Head of caudate nucleus (tissue), 42 donors: ENCODE results near the gene AGAP2.

Experiments
- DNase-seq, 42 donors: peaks; one replicate each; pipeline versions ENCODE4 v3.0.0 to v3.0.0-alpha.2; 2020 to 2021; ENCODE audit warnings: mixed read lengths in 7 of 42
- intact Hi-C: fragments of 100-400 bp; cut with DNase I; formaldehyde crosslinking; loops from one replicate; pipeline ENCODE4 v1.15.0; 2022

AGAP2 gene

GRCh38 chr12:57756406-57757341, 18.1 kb upstream of the AGAP2 start:
- intact Hi-C loops = no loop called here
- DNase-seq = peak in 5 of 42 donors; percentile 28 to 60 (median 50)

DNA sequence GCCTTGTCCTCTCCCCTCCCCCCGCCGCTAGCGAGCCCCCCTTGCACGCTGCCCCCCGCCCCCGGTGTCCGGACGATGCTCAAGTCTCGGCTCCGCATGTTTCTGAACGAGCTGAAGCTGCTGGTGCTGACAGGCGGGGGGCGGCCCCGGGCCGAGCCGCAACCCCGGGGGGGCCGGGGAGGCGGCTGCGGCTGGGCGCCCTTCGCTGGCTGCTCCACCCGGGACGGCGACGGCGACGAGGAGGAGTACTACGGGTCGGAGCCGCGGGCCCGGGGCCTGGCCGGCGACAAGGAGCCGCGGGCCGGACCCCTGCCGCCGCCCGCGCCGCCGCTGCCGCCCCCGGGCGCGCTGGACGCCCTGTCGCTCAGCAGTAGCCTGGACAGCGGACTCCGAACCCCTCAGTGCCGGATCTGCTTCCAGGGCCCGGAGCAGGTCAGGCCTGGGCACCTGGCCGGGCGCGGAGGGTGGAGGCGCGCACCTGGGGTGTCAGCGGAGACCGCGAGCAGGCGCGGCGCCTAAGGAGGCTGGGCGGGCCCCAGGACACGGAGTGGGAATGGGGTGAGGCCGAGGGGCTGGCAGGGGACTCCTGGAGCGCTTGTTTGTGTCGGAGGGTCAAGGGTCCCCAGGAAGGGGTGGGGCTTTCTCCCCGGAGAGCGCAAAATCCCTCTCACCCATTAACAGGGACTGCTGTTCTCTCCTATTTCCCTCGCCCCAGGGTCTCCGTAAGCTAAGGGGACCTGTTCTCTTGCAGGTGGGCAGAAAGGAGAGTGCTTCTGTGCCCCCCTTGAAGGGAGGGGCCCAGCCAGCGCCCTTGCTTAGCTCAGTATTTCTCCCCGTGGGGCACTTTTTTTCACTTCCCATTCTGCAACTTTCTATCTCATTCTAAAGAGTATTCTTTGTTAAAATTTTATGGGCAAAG, 17.2 kb upstream of the AGAP2 start:
- DNase-seq = peak in 15 of 42 donors; percentile 11 to 58 (median 38)
- intact Hi-C loops = no loop called here

DNA sequence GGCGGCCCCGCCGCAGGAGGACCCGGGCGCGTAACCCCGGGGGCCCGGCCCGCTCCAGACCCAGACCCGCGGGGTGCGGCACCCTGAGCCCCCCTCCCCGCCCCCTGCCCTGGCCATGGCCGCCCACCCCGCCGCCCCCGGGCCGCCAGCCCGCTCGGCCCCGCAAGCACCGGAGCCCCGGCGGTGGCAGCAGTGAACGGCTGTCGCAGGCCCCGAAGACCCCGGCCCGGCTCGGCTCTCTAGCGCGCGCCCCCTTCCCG, 16.6 kb upstream of the AGAP2 start:
- DNase-seq = no peak
- intact Hi-C loops = no loop called here

GRCh38 chr12:57754411-57755193, 16.1 kb upstream of the AGAP2 start, which contains the start of gene MARCHF9:
MARCHF9 (plus strand) TSS chr12:57755103; CDS start chr12:57755529, 426 bp downstream.
- intact Hi-C loops = no loop called here
- peak; percentile 39 to 91 (median 75) for DNase-seq

DNA sequence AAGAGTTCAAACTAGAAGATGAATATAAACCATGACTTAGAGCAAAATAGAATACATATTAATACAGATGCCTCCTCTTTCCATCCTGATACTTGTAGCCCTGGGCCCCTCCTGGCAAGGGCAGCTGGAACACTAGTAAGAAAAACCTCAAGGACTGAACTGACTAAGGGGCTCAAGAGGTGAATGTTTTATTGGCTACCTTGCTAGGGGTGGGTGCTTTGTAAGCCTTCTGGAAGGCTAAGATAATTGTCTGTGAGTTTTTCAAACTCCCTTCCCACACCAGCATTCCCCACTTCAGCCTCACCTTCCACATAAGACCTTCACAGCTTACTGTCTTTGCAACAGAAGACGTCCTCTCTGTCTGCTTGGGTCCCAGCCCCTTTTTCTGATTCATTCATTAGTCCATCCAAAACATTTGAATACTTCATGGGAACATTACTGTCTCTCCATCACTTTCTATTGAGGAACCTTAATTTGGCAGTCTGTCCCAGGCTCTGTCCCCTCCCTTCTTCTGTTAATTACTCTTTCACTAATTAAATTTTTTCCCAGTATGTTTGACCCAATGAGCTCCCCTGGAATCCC, 15.3 kb upstream of the AGAP2 start:
- intact Hi-C loops = no loop called here
- no peak for DNase-seq

DNA sequence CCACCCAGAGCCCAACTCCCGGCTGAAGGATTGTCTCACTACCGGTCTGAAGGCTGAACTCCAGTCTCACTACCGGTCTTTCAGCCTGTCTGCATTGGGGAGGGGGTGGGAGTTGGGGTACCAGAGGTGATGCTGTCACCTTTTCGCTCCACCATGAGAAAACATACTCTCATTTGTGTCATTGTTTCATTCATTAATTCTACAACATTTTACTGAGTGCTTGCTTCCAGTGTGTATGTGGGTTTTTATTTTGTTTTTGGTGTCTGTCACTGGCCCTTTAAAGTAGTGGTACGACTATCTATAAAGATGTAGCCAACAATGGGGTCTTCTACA, 14.1 kb upstream of the AGAP2 start:
- intact Hi-C loops = no loop called here
- no peak for DNase-seq

GRCh38 chr12:57751788-57752667, 13.5 kb upstream of the AGAP2 start, which contains the start of gene CDK4:
CDK4 (minus strand) TSS chr12:57752310; CDS start chr12:57751717, 593 bp downstream.
- intact Hi-C loops = no loop called here
- peak; percentile 99 to 100 (median 100) for DNase-seq

DNA sequence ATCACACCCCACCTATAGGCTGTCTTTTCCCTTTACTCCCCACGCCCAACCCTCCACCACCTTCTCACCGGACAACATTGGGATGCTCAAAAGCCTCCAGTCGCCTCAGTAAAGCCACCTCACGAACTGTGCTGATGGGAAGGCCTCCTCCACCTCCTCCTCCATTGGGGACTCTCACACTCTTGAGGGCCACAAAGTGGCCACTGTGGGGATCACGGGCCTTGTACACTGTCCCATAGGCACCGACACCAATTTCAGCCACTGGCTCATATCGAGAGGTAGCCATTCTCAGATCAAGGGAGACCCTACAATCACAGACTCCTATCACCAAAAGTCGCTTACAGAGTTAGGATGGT, 12.9 kb upstream of the AGAP2 start:
- intact Hi-C loops = no loop called here
- DNase-seq = no peak

DNA sequence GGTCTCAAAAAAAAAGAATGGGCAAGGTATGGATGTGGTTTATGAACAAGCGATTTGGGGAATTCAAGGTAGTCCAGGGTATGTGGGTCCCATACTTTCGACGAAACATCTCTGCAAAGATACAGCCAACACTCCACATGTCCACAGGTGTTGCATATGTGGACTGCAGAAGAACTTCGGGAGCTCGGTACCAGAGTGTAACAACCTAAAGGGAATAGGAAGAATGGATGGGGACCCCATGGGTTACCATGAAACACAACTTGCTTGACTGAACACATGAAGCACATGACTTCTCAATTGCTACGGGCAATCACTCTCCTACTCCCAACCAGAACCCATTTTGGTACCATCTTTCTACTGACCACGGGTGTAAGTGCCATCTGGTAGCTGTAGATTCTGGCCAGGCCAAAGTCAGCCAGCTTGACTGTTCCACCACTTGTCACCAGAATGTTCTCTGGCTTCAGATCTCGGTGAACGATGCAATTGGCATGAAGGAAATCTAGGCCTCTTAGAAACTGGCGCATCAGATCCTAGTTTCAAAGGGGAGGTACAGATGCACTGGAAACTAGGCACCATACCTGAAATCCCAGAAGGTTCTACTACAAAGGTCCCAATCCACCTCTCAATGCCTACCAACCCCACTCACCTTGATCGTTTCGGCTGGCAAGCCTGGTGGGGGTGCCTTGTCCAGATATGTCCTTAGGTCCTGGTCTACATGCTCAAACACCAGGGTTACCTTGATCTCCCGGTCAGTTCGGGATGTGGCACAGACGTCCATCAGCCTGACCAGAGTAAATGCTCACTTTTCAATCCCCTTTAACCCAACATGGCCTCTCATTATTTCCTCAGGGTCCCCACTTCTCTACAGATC, 12.3 kb upstream of the AGAP2 start:
- intact Hi-C loops = no loop called here
- no peak for DNase-seq

DNA sequence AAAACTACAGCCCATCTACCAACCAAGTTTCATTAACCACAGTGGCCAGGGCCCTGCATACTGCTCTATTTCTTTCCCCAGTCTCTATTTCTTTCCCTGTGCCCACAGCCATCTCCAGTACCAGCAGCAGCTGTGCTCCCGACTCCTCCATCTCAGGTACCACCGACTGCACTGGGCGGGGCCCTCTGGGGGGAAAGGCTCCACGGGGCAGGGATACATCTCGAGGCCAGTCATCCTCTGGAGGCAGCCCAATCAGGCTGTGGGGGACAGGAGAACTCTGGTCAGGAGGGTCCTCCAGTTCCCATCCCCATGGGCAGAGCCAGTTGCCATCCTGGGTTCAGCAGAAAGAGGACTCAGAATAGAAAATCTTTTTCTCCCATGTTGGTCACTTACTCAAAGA, 10.5 kb upstream of the AGAP2 start:
- intact Hi-C loops = loop anchor here (10.0 kb wide), 1 partner anchor 54 kb away; the partner anchor contains the start of gene OS9
- DNase-seq = no peak

- DNase-seq = no peak
- intact Hi-C loops = loop anchor here (10.0 kb wide), 1 partner anchor 51 kb away; the partner anchor contains the start of gene OS9
Observed at GRCh38 chr12:57746025-57746424, 7.5 kb upstream of the AGAP2 start.

DNA sequence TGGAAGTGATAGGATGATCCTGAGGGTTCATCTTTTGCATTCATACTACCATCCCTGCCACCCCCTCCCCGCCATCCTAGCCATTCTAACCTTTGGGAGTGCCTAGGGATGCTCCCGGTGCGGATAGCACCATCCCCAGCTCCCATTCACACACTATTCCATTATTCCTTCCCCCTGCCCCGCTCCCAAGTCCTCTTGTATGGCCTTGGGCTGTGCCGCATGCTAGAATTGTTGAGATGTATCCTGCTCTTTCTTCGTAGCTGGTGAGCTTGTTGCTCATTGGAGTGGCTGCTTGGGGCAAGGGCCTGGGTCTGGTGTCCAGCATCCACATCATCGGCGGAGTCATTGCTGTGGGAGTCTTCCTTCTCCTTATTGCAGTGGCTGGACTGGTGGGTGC, 6.9 kb upstream of the AGAP2 start:
- DNase-seq = no peak
- intact Hi-C loops = loop anchor here (10.0 kb wide), 1 partner anchor 51 kb away; the partner anchor contains the start of gene OS9

DNA sequence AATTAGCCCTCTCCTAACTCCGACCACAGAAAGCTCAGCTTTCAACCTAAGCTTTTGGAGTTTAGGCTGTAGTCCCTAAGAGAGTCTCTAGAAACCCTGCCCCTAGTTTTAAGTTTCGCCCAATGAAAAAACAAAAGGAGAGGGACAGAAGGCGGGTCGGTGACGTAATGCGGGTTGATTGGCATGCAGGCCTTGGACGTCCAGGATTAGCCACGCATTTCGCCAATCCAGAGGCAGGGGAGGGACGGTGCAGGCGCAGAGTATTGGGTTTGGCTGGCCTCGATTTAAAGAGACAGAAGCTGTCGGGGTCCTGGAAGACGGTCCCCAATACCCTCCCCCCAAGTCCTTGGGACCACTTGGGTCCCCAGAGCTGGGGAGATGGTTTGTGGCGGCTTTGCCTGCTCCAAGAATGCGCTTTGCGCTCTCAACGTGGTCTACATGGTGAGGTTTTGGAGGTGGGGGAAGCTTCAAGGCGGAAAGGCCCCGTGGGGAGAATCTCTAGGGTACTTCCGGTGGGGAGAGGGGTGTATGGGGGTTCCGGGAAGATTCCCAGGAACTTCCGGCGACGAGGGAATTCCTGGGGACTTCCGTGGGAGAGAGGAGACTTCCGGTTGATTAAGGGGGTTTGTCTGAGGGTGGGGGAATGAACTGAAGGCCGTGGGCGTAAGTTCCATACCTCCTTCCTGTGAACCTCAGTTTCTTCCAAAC, 6.4 kb upstream of the AGAP2 start, which contains the start of gene TSPAN31:
TSS of gene TSPAN31 (plus strand) at position 263 of the 708 bp plus-strand sequence. CDS start at position 379, 116 bp downstream.
- intact Hi-C loops = loop anchor here (10.0 kb wide), 1 partner anchor 50 kb away; the partner anchor contains the start of gene OS9
- peak; percentile 96 to 100 (median 98) for DNase-seq

DNA sequence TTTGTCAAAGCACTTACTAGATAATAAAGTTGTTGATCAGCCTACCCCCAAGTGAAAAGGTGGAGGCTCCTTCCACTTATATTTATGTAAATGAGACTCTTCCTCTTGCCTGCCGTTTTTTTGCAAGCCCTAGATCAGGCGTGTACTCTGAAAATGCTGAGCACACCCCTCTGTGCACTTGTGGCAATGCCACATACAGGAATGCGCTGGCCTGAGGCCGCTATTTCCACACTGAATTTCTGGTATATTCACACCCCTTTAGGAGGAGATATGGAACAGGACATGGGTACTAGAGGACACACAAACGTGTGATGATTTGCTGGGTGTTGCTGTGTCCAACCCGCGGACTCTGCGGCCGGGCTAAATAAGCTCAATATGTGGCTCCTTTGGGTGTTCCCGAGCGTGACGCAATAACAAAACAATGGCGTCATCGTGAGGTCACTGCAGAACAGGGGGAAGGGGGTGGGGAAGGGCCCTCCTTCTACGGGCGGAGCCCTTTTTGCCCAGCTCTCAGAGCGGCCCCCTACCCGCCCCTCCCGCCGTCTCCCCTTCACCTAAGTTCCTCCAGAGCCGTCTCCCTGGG, 5.7 kb upstream of the AGAP2 start:
- intact Hi-C loops = loop anchor here (10.0 kb wide), 1 partner anchor 49 kb away; the partner anchor contains the start of gene OS9
- peak in 18 of 42 donors; percentile 30 to 79 (median 62) for DNase-seq

DNA sequence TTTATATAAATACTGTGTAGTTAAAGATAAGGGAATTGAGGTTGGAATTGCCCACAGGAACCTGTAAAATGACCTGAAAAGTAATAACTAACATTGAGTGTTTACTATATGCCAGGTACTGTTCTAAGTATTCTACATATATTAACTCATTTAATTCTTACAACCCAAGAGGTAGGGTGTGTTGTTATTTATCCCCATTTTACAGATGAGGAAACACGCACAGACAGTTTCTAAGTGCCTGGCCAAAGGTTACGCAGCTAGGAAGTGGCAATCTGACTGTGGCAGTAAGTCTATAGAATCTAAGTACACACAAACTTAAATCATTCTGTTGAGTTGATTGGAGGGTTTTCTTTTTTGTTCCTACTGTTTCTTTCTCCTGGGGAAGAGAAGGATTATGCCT, 5.2 kb upstream of the AGAP2 start:
- intact Hi-C loops = loop anchor here (10.0 kb wide), 1 partner anchor 49 kb away; the partner anchor contains the start of gene OS9
- DNase-seq = no peak
